CD4-positive, alpha-beta memory T cell (primary cell): ENCODE measurements around the gene NOP53. TPM values are rescaled to one million over a fixed set of nuclear protein-coding genes. Genes with fewer than 3 reads are reported as not detected.
"Not testable (repeated sequence)": the region's sequence is repeated elsewhere in the genome, so short reads cannot be mapped to it uniquely, and the experiment has no call there.

Experiments used
- CTCF ChIA-PET: fragments of 350-600 bp; sonication (Branson Sonifier 250); formaldehyde crosslinking; loops from one replicate; lab custom pipeline; 2021; ENCODE audit warnings: inconsistent platforms; ENCODE audit not compliant: partially characterized antibody; lab: Charles Lee
- POLR2A ChIA-PET: fragments of 350-600 bp; sonication (Branson Sonifier 250); formaldehyde crosslinking; loops from one replicate; lab custom pipeline; 2021; ENCODE audit not compliant: partially characterized antibody; lab: Charles Lee
- DNase-seq, 5 donors: peaks; one replicate each; pipeline versions ENCODE4 v3.0.0 to v3.0.0-alpha.2; 2020 to 2022; ENCODE audit warnings: mixed read lengths in 1 of 5
- H3K27ac ChIP-seq: one replicate; pipeline ENCODE4 v1.7.0; 2013; ENCODE audit warnings: low read depth, low read length
- H3K27me3 ChIP-seq: 2 replicates; pipeline ENCODE4 v1.7.0; 2013; ENCODE audit warnings: mild to moderate bottlenecking, low read length, moderate library complexity; ENCODE audit not compliant: insufficient read depth
- H3K36me3 ChIP-seq: 2 replicates; pipeline ENCODE4 v1.7.0; 2013; ENCODE audit warnings: mild to moderate bottlenecking, low read length, moderate library complexity; ENCODE audit not compliant: insufficient read depth
- H3K4me1 ChIP-seq: 2 replicates; pipeline ENCODE4 v1.7.0; 2013; ENCODE audit warnings: mild to moderate bottlenecking, low read length, moderate library complexity; ENCODE audit not compliant: insufficient read depth
- H3K4me3 ChIP-seq, 2 donors: one replicate each; pipeline ENCODE4 v1.7.0; 2013; ENCODE audit warnings: low read length in 2 of 2, mild to moderate bottlenecking in 1 of 2
- H3K9me3 ChIP-seq, 2 donors: one replicate each; pipeline ENCODE4 v1.7.0; 2013; ENCODE audit warnings: low read length in 2 of 2, control low read depth in 1 of 2; ENCODE audit not compliant: control insufficient read depth in 1 of 2
- H3K27ac Mint-ChIP-seq, 7 donors: one replicate each; pipeline ENCODE4 v1.8.0; 2020 to 2021; ENCODE audit warnings: mixed read lengths in 7 of 7, mild to moderate bottlenecking in 6 of 7, inconsistent platforms in 3 of 7, moderate library complexity in 3 of 7
- H3K27me3 Mint-ChIP-seq, 2 donors: one replicate each; pipeline ENCODE4 v1.8.0; 2020 to 2021; ENCODE audit warnings: mixed read lengths in 2 of 2
- H3K36me3 Mint-ChIP-seq, 2 donors: one replicate each; pipeline ENCODE4 v1.8.0; 2020 to 2021; ENCODE audit warnings: mixed read lengths in 2 of 2, inconsistent platforms in 1 of 2, mild to moderate bottlenecking in 1 of 2
- H3K4me1 Mint-ChIP-seq, 4 donors: one replicate each; pipeline ENCODE4 v1.8.0; 2020 to 2021; ENCODE audit warnings: mixed read lengths in 4 of 4, mild to moderate bottlenecking in 1 of 4
- H3K4me3 Mint-ChIP-seq, 8 donors: one replicate each; pipeline ENCODE4 v1.8.0; 2020 to 2021; ENCODE audit warnings: mixed read lengths in 8 of 8, mild to moderate bottlenecking in 7 of 8, moderate library complexity in 6 of 8, inconsistent platforms in 3 of 8
- H3K9me3 Mint-ChIP-seq, 8 donors: one replicate each; pipeline ENCODE4 v1.8.0; 2020 to 2021; ENCODE audit warnings: mixed read lengths in 8 of 8, mild to moderate bottlenecking in 5 of 8, inconsistent platforms in 3 of 8, moderate library complexity in 1 of 8
- intact Hi-C: fragments of 100-400 bp; cut with micrococcal nuclease; formaldehyde crosslinking; loops from one replicate; pipeline ENCODE4 v1.15.1; 2023
- polyA plus RNA-seq, 2 donors: library from polyadenylated mRNA; unstranded; fragments of 300-500 nt; fragmentation: Illumina TruSeq; gene quantifications; one replicate each; pipeline ENCODE4 v1.2.3, GENCODE V29; 2021
- total RNA-seq, 2 experiments: library from RNA; stranded (reverse); gene quantifications; one replicate each; pipeline ENCODE4 v1.2.3, GENCODE V29; 2021

NOP53 gene
- total and polyA plus RNA-seq, 4 experiments from 2014 or later: 156 to 875 (median 544) TPM

GRCh38 chr19:47776568-47776967 is 31.2 kb downstream of the NOP53 start:
- no peak for DNase-seq
- no peaks in the 10 kb centered on the region for H3K9me3 ChIP-seq
- no peaks in the 10 kb centered on the region for H3K9me3 Mint-ChIP-seq
- H3K27ac ChIP-seq: no peak overlapping the region
- H3K36me3 Mint-ChIP-seq: peaks cover 4 to 10% of the 10 kb centered on the region in 2 donors
- POLR2A ChIA-PET: interaction anchor here (0.7 kb wide), 1 partner anchor 729 kb away, joined by 4 read pairs; no protein-coding TSS in a partner anchor
- H3K27me3 ChIP-seq: no peaks in the 10 kb centered on the region
- intact Hi-C loops: no loop called here
- CTCF ChIA-PET: interaction anchor here (0.6 to 1.2 kb wide), 3 partner anchors 9 to 1953 kb away, joined by 3 to 5 read pairs (median 3); no protein-coding TSS in a partner anchor
- H3K36me3 ChIP-seq: no peaks in the 10 kb centered on the region
- H3K4me3 ChIP-seq: no peak overlapping the region
- H3K27me3 Mint-ChIP-seq: no peaks in the 10 kb centered on the region
- H3K4me1 Mint-ChIP-seq: peaks cover 12 to 39% (median 24%) of the 10 kb centered on the region in 4 donors
- H3K4me1 ChIP-seq: peaks cover 17% of the 10 kb centered on the region
- peak overlapping the region in 3 of 8 donors; percentile 4 to 39 (median 31) for H3K4me3 Mint-ChIP-seq
- H3K27ac Mint-ChIP-seq: peak overlapping the region in 3 of 7 donors; percentile 11 to 71 (median 43)

GRCh38 chr19:47777245-47778048 is 32.1 kb downstream of the NOP53 start:
- not testable (repeated sequence) for H3K9me3 ChIP-seq, H3K27me3 Mint-ChIP-seq, H3K9me3 Mint-ChIP-seq, H3K27me3 ChIP-seq, H3K36me3 ChIP-seq, DNase-seq
- Histone ChIP-seq H3K4me1 (peaks cover 17% of the 10 kb centered on the region), H3K27ac (peak overlapping the region; percentile 86), H3K4me3 (peak overlapping the region; percentile 55 to 99)
- CTCF ChIA-PET: interaction anchor here (1.2 kb wide), 1 partner anchor 10 kb away, joined by 3 read pairs; no protein-coding TSS in a partner anchor
- POLR2A ChIA-PET: interaction anchor here (0.7 to 2.1 kb wide), 6 partner anchors 19 to 1844 kb away, joined by 3 to 7 read pairs (median 4); partner anchors contain the start of gene NOP53
- Mint-ChIP-seq H3K27ac (peak overlapping the region in 4 of 7 donors; percentile 74 to 97 (median 96)), H3K4me1 (peaks cover 15 to 42% (median 27%) of the 10 kb centered on the region in 4 donors), H3K4me3 (peak overlapping the region; percentile 91 to 98 (median 96)), H3K36me3 (peaks cover 13 to 18% of the 10 kb centered on the region in 2 donors)
- intact Hi-C loops: loop anchor here (1.0 kb wide), 2 partner anchors 32 to 503 kb away; partner anchors contain the start of genes INAFM1 and NOP53

DNA sequence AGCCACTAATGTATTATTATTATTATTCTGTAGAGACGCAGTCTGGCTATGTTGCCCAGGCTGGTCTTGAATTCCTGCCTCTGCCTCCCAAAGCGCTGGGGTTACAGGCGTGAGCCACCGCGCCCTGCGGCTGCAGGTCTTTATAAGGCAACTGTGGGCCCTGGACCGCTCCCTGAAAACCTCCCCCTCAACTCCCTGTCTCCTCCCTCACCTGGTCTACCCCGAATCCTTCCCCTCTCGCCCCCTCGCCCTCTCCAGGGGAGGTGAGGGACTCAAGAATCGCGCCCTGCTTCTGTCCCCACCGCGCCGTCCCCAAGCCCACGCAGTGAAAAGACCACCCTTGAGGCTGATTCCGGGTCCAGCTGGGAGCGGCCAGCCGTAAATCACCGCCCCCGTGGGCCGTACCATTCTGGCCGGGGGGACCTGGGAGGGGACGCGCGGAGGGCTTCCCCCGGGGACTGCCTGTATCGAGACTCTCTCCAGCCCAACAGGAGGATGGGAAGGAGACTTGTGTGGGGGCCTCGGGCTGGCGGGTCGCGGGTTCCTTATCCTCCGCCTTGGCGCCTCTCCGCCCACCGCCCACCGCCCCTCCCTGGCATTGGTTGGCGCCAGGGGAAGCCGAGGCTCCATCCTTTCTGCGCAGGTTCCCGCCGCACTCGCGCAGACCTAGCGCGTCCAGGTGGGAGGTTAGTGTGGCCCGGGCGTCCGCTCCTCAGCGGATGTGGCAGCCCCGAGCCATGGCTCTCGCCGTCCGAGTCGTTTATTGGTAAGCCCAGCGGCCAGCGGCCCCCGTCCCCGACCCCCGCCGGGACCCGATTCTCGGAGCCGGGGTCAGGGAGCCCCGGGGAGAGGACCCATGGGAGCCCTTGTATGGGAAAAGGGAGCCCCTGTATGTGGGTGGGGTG is 33.0 kb downstream of the NOP53 start, which contains the start of gene SELENOW:
Gene SELENOW, plus strand, starts transcription at position 655 of the 905 bp plus-strand sequence. Its CDS starts 83 bp downstream, at position 738.
- Histone ChIP-seq H3K36me3 (no peaks in the 10 kb centered on the region), H3K4me1 (peaks cover 17% of the 10 kb centered on the region), H3K27ac (peak within 1 kb of the TSS; percentile 86), H3K27me3 (no peaks in the 10 kb centered on the region), H3K4me3 (peak within 1 kb of the TSS; percentile 55 to 99), H3K9me3 (no peaks in the 10 kb centered on the region)
- H3K4me1 Mint-ChIP-seq: peaks cover 15 to 42% (median 27%) of the 10 kb centered on the region in 4 donors
- DNase-seq: peak; percentile 73 to 87 (median 80)
- CTCF ChIA-PET: no interaction called here
- intact Hi-C loops: loop anchor here (1.0 kb wide), 2 partner anchors 33 to 504 kb away; partner anchors contain the start of genes INAFM1 and NOP53
- peaks cover 17 to 24% of the 10 kb centered on the region in 2 donors for H3K36me3 Mint-ChIP-seq
- H3K27ac Mint-ChIP-seq: peak within 1 kb of the TSS; percentile 74 to 97 (median 95)
- peak within 1 kb of the TSS; percentile 91 to 98 (median 96) for H3K4me3 Mint-ChIP-seq
- no peaks in the 10 kb centered on the region for H3K9me3 Mint-ChIP-seq
- no peaks in the 10 kb centered on the region for H3K27me3 Mint-ChIP-seq
- POLR2A ChIA-PET: interaction anchor here (0.7 to 2.1 kb wide), 6 partner anchors 20 to 1845 kb away, joined by 3 to 7 read pairs (median 3); partner anchors contain the start of gene NOP53

DNA sequence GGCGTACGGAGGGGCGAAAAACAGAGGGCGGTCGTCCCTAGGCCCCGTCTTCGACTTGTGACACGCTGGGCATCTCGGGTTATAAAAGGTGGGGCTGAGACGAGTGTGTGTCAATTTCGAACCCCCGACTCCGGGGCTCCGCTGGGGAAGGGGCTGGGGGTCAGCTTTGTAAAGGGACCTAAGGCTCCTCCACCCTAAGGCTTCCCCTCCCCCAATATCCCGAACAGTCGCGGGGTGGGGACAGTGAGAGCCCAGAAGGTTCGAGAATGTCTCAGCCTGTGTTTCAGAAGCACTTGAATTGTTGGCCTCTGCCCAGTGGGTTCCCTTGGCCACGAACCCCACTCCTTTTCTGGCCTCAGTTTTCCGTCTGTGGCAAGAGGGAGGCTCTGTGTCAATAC is 33.6 kb downstream of the NOP53 start:
- Mint-ChIP-seq H3K9me3 (no peaks in the 10 kb centered on the region), H3K36me3 (peaks cover 20 to 28% of the 10 kb centered on the region in 2 donors), H3K4me3 (peak overlapping the region; percentile 91 to 98 (median 96)), H3K27ac (peak overlapping the region; percentile 74 to 97 (median 95)), H3K27me3 (no peaks in the 10 kb centered on the region), H3K4me1 (peaks cover 15 to 42% (median 27%) of the 10 kb centered on the region in 4 donors)
- CTCF ChIA-PET: no interaction called here
- intact Hi-C loops: loop anchor here (1.0 kb wide), 2 partner anchors 34 to 505 kb away; partner anchors contain the start of genes INAFM1 and NOP53
- H3K27ac ChIP-seq: peak overlapping the region; percentile 86
- H3K36me3 ChIP-seq: peaks cover 4% of the 10 kb centered on the region
- H3K4me1 ChIP-seq: peaks cover 17% of the 10 kb centered on the region
- H3K9me3 ChIP-seq: no peaks in the 10 kb centered on the region
- POLR2A ChIA-PET: interaction anchor here (0.8 to 2.1 kb wide), 2 partner anchors 20 to 178 kb away, joined by 3 to 7 read pairs; no protein-coding TSS in a partner anchor
- H3K4me3 ChIP-seq: peak overlapping the region; percentile 55 to 99
- H3K27me3 ChIP-seq: no peaks in the 10 kb centered on the region
- no peak for DNase-seq

DNA sequence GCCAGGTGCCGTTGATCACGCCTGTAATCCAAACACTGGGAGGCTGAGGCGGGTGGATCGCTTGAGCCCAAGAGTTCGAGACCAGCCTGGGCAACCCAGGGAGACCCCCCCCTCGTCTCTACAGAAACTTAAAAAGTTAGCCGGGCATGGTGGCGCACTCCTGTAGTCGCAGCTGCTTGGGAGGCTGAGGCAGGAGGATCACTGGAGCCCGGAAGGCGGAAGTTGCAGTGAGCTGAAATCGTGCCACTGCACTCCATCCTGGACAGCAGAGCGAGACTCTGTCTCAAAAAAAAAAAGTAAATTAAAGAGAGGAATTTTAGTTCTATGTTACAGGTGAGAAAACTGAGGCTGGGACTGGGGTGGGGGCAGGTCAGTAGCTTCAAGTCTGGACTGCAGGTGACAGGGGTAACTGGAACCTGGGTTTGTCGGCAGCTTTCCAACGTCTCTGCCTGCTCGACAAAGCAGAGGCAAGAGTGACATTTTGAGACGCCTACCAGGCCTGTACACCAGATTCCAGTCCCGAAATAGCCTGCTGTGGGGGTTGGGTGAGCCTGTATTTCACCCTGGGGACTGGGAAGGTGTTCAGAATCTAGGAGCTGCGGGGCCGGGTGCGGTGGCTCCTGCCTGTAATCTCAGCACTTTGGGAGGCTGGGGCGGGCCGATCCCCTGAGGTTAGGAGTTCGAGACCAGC is 34.3 kb downstream of the NOP53 start:
- peak overlapping the region; percentile 91 to 98 (median 96) for H3K4me3 Mint-ChIP-seq
- H3K4me3 ChIP-seq: peak overlapping the region; percentile 55 to 99
- H3K36me3 ChIP-seq: peaks cover 4% of the 10 kb centered on the region
- H3K27me3 Mint-ChIP-seq: no peaks in the 10 kb centered on the region
- H3K27ac ChIP-seq: peak overlapping the region; percentile 86
- ChIA-PET CTCF (interaction anchor here (0.8 to 1.3 kb wide), 2 partner anchors 8 to 14 kb away, joined by 3 to 4 read pairs; no protein-coding TSS in a partner anchor), POLR2A (interaction anchor here (1.3 to 2.1 kb wide), 2 partner anchors 21 to 34 kb away, joined by 3 to 7 read pairs; partner anchors contain the start of gene NOP53)
- peaks cover 28 to 36% of the 10 kb centered on the region in 2 donors for H3K36me3 Mint-ChIP-seq
- H3K4me1 ChIP-seq: peaks cover 17% of the 10 kb centered on the region
- no peaks in the 10 kb centered on the region for H3K27me3 ChIP-seq
- H3K9me3 ChIP-seq: no peaks in the 10 kb centered on the region
- no peaks in the 10 kb centered on the region for H3K9me3 Mint-ChIP-seq
- peak overlapping the region; percentile 74 to 97 (median 95) for H3K27ac Mint-ChIP-seq
- intact Hi-C loops: no loop called here
- no peak for DNase-seq
- peaks cover 16 to 42% (median 27%) of the 10 kb centered on the region in 4 donors for H3K4me1 Mint-ChIP-seq

GRCh38 chr19:47780215-47780551 is 34.8 kb downstream of the NOP53 start:
- Histone ChIP-seq H3K27me3 (no peaks in the 10 kb centered on the region), H3K36me3 (peaks cover 5% of the 10 kb centered on the region), H3K4me3 (no peak overlapping the region), H3K9me3 (no peaks in the 10 kb centered on the region), H3K27ac (peak overlapping the region; percentile 86), H3K4me1 (peaks cover 17% of the 10 kb centered on the region)
- Mint-ChIP-seq H3K4me1 (peaks cover 16 to 42% (median 27%) of the 10 kb centered on the region in 4 donors), H3K27me3 (no peaks in the 10 kb centered on the region), H3K36me3 (peaks cover 28 to 37% of the 10 kb centered on the region in 2 donors), H3K4me3 (peak overlapping the region; percentile 91 to 98 (median 96)), H3K9me3 (no peaks in the 10 kb centered on the region), H3K27ac (peak overlapping the region; percentile 42 to 92 (median 77))
- ChIA-PET CTCF (interaction anchor here (0.8 to 1.3 kb wide), 2 partner anchors 8 to 15 kb away, joined by 3 to 4 read pairs; no protein-coding TSS in a partner anchor), POLR2A (interaction anchor here (1.3 kb wide), 1 partner anchor 35 kb away, joined by 3 read pairs; the partner anchor contains the start of gene NOP53)
- no peak for DNase-seq
- intact Hi-C loops: no loop called here
